CD4-positive, alpha-beta T cell treated with Interleukin-15 for 1 hour (primary cell): Measurements from ENCODE around the gene SLK.

Source experiments
- DNase-seq: peaks from one replicate; pipeline ENCODE4 v3.0.0-alpha.2; 2020

The SLK gene

DNA sequence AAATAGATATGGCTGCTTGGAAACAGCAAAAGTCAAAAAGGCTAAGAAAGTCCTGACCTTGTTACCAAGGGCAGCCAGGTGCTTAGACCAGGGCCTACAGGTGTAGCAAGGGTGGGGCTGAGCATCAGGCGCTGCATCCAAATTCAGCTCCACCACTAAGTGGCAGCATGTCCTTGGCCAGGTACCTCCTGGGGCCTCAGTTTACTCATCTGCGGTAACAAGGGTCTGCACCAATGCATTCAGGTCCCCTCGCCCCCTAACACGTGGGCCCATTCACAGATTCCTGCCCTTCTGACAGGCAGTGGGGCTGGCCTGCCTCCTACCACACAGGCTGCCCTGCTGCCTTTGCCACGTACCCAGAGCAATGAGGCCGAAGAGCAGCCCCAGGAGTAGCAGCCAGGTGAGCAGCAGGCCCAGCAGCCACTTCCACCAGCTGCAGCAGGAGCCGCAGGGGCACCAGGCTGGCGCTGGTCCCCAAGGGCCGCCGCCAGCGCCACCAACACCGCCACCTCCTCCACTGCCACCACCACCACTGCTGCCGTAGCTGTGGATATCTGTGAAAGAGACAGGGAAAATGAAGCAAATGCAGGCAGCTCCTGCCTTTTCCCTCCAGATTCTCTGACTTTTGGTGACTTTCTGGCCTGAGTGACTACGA, 89.8 kb downstream of the SLK start:
- no peak for DNase-seq

- no peak for DNase-seq
Observed at GRCh38 chr10:104057717-104058116, 90.8 kb downstream of the SLK start.

- DNase-seq: no peak
Observed at GRCh38 chr10:104059364-104059763, 92.4 kb downstream of the SLK start.

GRCh38 chr10:104061196-104061595, 94.3 kb downstream of the SLK start:
- no peak for DNase-seq

DNA sequence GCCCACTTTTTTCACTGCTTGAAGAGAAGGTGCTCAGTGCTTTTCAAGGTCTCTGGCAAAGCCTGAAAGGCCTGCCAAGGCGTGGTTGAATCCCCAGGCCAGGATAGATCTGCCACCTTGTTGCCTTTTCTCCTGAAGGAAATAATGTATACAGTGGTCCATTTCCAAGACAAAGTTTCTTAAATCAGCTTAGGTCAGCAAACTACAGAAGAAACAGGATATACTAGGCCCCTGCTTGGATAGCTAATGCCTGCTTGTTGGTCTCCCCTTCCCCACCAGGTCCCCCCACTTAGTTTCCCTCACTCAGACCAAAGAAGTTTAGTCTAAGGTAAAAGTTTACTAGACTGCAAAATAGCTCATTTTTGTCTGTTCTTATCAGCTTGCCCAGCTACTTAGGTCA, 98.8 kb downstream of the SLK start:
- no peak for DNase-seq

- no peak for DNase-seq
Observed at GRCh38 chr10:104066945-104067344, 100.0 kb downstream of the SLK start.

- no peak for DNase-seq
Observed at GRCh38 chr10:104067525-104067924, 100.6 kb downstream of the SLK start.

DNA sequence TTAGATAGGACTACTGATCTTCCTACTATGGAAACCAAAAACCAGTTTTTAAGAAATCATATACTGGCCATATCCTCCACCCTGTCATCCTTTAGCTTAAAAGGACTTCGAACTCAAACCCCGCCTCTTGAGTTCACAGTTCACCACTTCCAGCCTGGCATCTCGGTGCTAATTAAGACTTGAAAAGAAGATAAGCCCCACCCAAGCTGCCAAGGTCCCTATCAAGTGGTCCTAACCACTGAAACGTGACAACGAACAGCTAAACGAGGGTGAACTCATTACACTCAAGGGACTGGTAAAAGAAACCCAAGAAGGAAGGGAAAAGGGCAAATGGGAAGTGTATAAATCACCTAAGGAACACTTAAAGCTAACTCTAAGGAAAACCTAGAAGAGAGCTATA, 102.7 kb downstream of the SLK start:
- no peak for DNase-seq

DNA sequence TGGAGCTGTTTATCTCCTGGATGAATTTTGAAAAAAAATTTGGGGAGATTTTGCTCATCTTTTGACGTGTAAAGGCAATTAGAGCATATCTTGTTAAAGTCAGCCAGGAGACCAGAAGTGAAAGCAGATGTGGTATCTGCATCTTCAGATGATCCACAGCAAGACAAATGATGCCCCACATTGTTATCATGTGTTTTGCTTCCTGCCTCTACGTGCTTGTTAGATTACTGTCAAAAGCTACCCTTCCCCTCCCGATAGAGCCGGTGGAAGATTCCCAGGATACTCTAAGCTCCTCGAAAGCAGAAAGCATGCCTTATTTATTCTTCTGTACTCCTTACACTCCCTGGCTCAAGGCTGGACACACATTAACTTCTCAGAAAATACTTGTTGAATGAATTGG, 105.8 kb downstream of the SLK start:
- no peak for DNase-seq

DNA sequence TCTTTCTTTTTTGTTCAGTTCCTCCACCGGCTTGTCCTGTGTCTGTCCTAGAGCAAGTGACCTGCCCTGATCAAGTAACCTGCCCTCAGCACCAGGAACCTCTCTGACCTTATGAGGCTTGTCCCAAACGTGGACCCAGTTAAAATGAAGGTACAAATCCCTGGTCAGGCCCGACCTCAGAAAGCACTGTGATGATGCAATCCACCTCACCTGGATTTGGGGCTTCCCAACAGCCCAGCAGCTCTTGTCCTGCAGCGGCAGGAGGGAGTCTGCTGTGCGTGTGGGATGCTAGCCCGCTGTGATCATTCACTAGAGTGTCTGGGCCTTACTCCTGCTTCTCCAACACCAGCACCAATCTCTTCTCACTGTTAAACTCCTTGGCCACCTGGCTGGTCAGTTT, 107.6 kb downstream of the SLK start:
- DNase-seq: no peak

- no peak for DNase-seq
Observed at GRCh38 chr10:104076743-104077160, 109.8 kb downstream of the SLK start.

GRCh38 chr10:104077247-104077646, 110.3 kb downstream of the SLK start:
- no peak for DNase-seq

- DNase-seq: no peak
Observed at GRCh38 chr10:104077663-104078151, 110.8 kb downstream of the SLK start.
